ENCODE data around the gene CC2D1A. TPM values are rescaled to one million over a fixed set of nuclear protein-coding genes. Genes with fewer than 3 reads are reported as not detected.

The CC2D1A gene
- total RNA-seq, 1 donor from 2014 or later = 22.6 TPM

DNA sequence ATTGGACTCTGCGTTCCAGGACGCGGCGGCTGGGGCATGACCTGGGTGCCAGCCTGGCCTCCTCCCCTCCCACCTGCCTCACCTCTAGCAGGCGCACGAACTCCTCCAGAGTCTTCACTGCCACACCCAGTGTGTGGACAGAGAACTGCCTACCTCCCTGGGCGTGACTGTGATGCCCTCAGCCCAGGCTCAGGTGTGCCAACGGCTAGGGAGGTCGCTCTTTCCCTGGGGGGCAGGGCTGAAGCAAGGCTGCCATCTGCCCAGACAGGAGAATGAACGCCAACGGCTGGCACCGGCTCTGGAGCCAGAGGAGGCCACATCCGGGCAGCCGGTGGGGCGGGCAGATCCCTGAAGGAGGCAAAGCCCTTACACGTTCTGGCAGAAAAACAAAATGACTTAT lies 17.7 kb upstream of the CC2D1A start:
- Histone ChIP-seq H3K9ac (ENCODE audit: low read length) (no peak overlapping the region), H3K36me3 (ENCODE audit: insufficient read depth, low read length) (no peaks in the 10 kb centered on the region), H3K4me1 (ENCODE audit: insufficient read depth, low read length) (no peaks in the 10 kb centered on the region), H3K4me3 (ENCODE audit: insufficient read depth, low read depth, low read length) (no peak overlapping the region), H3K79me2 (ENCODE audit: insufficient read depth, low read length) (no peaks in the 10 kb centered on the region), H3K27ac (ENCODE audit: low read depth, low read length) (no peak overlapping the region), H3K9me3 (ENCODE audit: insufficient read depth, low read depth, low read length) (no peaks in the 10 kb centered on the region), H3K27me3 (ENCODE audit: insufficient read depth, low read length) (peaks cover 2% of the 10 kb centered on the region), H3K4me2 (ENCODE audit: low read length) (no peak overlapping the region), H2AFZ (ENCODE audit: low read depth, low read length) (no peak overlapping the region), H4K20me1 (ENCODE audit: insufficient read depth, low read length) (no peaks in the 10 kb centered on the region)
- no peak overlapping the region for H3K4me3 Mint-ChIP-seq (ENCODE audit: unreplicated experiment)
- no peak for TF ChIP-seq EZH2 (IDR thresholded peaks at IDR 0.05; ENCODE audit: insufficient read depth, low read length)
- TF ChIP-seq, protein P1, sequence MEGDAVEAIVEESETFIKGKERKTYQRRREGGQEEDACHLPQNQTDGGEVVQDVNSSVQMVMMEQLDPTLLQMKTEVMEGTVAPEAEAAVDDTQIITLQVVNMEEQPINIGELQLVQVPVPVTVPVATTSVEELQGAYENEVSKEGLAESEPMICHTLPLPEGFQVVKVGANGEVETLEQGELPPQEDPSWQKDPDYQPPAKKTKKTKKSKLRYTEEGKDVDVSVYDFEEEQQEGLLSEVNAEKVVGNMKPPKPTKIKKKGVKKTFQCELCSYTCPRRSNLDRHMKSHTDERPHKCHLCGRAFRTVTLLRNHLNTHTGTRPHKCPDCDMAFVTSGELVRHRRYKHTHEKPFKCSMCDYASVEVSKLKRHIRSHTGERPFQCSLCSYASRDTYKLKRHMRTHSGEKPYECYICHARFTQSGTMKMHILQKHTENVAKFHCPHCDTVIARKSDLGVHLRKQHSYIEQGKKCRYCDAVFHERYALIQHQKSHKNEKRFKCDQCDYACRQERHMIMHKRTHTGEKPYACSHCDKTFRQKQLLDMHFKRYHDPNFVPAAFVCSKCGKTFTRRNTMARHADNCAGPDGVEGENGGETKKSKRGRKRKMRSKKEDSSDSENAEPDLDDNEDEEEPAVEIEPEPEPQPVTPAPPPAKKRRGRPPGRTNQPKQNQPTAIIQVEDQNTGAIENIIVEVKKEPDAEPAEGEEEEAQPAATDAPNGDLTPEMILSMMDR (IDR thresholded peaks at IDR 0.05; ENCODE audit: insufficient read depth, low read depth, low read length) = no peak
- H3K36me3 Mint-ChIP-seq (ENCODE audit: low read depth, unreplicated experiment) = peaks cover 1% of the 10 kb centered on the region
- DNase-seq (ENCODE audit: low read depth) = no peak
- no peaks in the 10 kb centered on the region for H3K4me1 Mint-ChIP-seq (ENCODE audit: low read depth, unreplicated experiment)
- H3K9me3 Mint-ChIP-seq (ENCODE audit: unreplicated experiment) = no peaks in the 10 kb centered on the region
- H3K27ac Mint-ChIP-seq (ENCODE audit: unreplicated experiment) = no peak overlapping the region
- peaks cover 11% of the 10 kb centered on the region for H3K27me3 Mint-ChIP-seq (ENCODE audit: low read depth, unreplicated experiment)
- FAIRE-seq = no peak

DNA sequence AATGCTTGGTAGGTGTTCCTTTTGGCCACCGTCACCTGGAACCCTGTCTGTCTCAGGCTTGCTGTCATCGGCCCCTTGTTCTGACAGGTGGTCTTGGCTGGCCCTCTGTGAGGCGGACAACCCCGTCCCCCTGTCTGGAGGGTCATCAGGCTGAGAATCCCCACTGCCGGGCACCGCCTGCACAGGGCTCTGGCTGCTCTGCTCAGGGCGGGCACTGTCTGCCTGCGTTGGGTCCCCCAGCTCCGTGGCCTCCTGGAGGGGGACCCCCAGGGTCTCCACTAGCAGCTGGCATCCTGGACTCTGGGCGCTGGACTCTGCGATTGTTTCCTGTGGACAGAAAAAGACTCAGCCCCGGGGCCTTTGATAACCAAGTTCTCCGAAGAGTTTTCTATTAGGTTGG lies 15.9 kb upstream of the CC2D1A start:
- H3K36me3 ChIP-seq (ENCODE audit: insufficient read depth, low read length) = no peaks in the 10 kb centered on the region
- H3K9me3 Mint-ChIP-seq (ENCODE audit: unreplicated experiment) = no peaks in the 10 kb centered on the region
- no peak overlapping the region for H3K4me3 Mint-ChIP-seq (ENCODE audit: unreplicated experiment)

DNA sequence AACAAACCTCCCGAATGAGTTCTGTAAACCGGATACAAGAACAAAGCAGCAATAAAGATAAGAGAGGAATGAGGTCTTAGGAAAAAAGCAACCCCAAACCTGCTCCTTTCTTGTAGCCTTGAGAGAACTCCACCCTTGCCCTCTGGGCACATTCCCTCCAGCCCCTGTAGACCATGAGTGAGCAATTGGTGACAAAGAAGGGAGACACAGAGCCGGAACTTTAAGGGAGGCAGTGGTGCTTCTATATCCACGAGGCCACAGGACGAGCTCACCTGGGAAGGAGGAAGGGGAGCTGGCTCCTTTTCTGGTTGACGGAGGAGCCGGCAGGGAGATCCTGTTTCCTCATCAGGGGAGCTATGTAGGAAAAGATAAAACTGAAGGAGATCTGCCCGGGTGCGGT lies 13.1 kb upstream of the CC2D1A start:
- no peaks in the 10 kb centered on the region for H3K9me3 Mint-ChIP-seq (ENCODE audit: unreplicated experiment)
- H3K27me3 Mint-ChIP-seq (ENCODE audit: low read depth, unreplicated experiment) = peaks cover 8% of the 10 kb centered on the region
- Histone ChIP-seq H3K27me3 (ENCODE audit: insufficient read depth, low read length) (no peaks in the 10 kb centered on the region), H2AFZ (ENCODE audit: low read depth, low read length) (no peak overlapping the region), H4K20me1 (ENCODE audit: insufficient read depth, low read length) (no peaks in the 10 kb centered on the region), H3K27ac (ENCODE audit: low read depth, low read length) (no peak overlapping the region), H3K36me3 (ENCODE audit: insufficient read depth, low read length) (no peaks in the 10 kb centered on the region), H3K79me2 (ENCODE audit: insufficient read depth, low read length) (no peaks in the 10 kb centered on the region), H3K9ac (ENCODE audit: low read length) (no peak overlapping the region), H3K4me1 (ENCODE audit: insufficient read depth, low read length) (no peaks in the 10 kb centered on the region), H3K9me3 (ENCODE audit: insufficient read depth, low read depth, low read length) (no peaks in the 10 kb centered on the region), H3K4me3 (ENCODE audit: insufficient read depth, low read depth, low read length) (no peak overlapping the region), H3K4me2 (ENCODE audit: low read length) (no peak overlapping the region)
- no peaks in the 10 kb centered on the region for H3K4me1 Mint-ChIP-seq (ENCODE audit: low read depth, unreplicated experiment)
- no peak for DNase-seq (ENCODE audit: low read depth)
- no peak overlapping the region for H3K27ac Mint-ChIP-seq (ENCODE audit: unreplicated experiment)
- H3K4me3 Mint-ChIP-seq (ENCODE audit: unreplicated experiment) = no peak overlapping the region
- FAIRE-seq = no peak
- peaks cover 1% of the 10 kb centered on the region for H3K36me3 Mint-ChIP-seq (ENCODE audit: low read depth, unreplicated experiment)
- TF ChIP-seq, protein P1 (IDR thresholded peaks at IDR 0.05; ENCODE audit: insufficient read depth, low read depth, low read length) = no peak
- TF ChIP-seq EZH2 (IDR thresholded peaks at IDR 0.05; ENCODE audit: insufficient read depth, low read length) = no peak

More for the DNA sequence above, 15.9 kb upstream of the CC2D1A start:
- Mint-ChIP-seq H3K27me3 (ENCODE audit: low read depth, unreplicated experiment) (peaks cover 10% of the 10 kb centered on the region), H3K27ac (ENCODE audit: unreplicated experiment) (no peak overlapping the region), H3K4me1 (ENCODE audit: low read depth, unreplicated experiment) (no peaks in the 10 kb centered on the region), H3K36me3 (ENCODE audit: low read depth, unreplicated experiment) (peaks cover 1% of the 10 kb centered on the region)
- TF ChIP-seq, protein P1 (IDR thresholded peaks at IDR 0.05; ENCODE audit: insufficient read depth, low read depth, low read length) = no peak
- no peak for TF ChIP-seq EZH2 (IDR thresholded peaks at IDR 0.05; ENCODE audit: insufficient read depth, low read length)
- H3K4me1 ChIP-seq (ENCODE audit: insufficient read depth, low read length) = no peaks in the 10 kb centered on the region
- H3K27ac ChIP-seq (ENCODE audit: low read depth, low read length) = no peak overlapping the region
- peaks cover 2% of the 10 kb centered on the region for H3K27me3 ChIP-seq (ENCODE audit: insufficient read depth, low read length)
- H3K79me2 ChIP-seq (ENCODE audit: insufficient read depth, low read length) = no peaks in the 10 kb centered on the region
- no peaks in the 10 kb centered on the region for H3K9me3 ChIP-seq (ENCODE audit: insufficient read depth, low read depth, low read length)
- H4K20me1 ChIP-seq (ENCODE audit: insufficient read depth, low read length) = no peaks in the 10 kb centered on the region
- no peak for DNase-seq (ENCODE audit: low read depth)
- H3K4me3 ChIP-seq (ENCODE audit: insufficient read depth, low read depth, low read length) = no peak overlapping the region
- no peak for FAIRE-seq
- H2AFZ ChIP-seq (ENCODE audit: low read depth, low read length) = no peak overlapping the region
- H3K4me2 ChIP-seq (ENCODE audit: low read length) = no peak overlapping the region
- no peak overlapping the region for H3K9ac ChIP-seq (ENCODE audit: low read length)

All from astrocyte (in vitro differentiated cells and primary cell).